NCI-H2107 treated with DMSO at 0.1 percent for 48 hours (cell line): ENCODE measurements around the gene AP5Z1.

Experiments
- DNase-seq: peaks from one replicate; lab custom pipeline; 2025; ENCODE audit not compliant: unreplicated experiment; lab: John Stamatoyannopoulos, UW

Gene AP5Z1

GRCh38 chr7:4775250-4775847 is at the start of gene AP5Z1:
Gene AP5Z1, plus strand, starts transcription at chr7:4775623. Its CDS starts 93 bp downstream, at chr7:4775716.
- peak; percentile 70 for DNase-seq

DNA sequence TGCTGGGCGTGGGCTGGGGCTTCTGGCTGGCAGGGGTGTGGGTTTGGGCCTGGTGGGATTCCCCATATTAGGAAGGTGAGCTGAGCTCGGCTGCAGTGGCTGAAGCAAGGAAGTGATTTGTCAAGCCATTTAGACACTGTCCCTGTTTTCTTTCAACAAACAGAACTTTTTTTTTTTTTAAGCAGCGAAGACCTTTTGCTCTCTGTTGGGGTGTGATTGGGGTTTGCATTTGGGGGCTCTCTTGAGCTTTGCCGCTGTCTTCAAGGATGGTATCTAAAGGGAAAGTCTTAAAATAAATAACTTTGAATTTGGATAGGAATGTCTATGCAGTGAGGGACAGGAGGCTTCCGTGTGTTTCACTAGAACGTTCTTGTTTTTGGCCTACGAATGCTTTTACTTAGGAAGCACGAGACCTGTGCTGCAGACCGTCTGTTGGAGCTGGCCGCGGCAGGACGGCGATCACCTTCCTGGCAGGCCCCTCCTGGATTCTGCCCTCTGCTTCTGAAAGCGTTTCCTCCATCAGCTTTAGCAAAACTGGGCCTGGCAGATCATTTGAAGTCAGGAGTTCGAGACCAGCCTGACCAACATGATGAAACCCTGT is 49.5 kb upstream of the AP5Z1 start:
- no peak for DNase-seq

DNA sequence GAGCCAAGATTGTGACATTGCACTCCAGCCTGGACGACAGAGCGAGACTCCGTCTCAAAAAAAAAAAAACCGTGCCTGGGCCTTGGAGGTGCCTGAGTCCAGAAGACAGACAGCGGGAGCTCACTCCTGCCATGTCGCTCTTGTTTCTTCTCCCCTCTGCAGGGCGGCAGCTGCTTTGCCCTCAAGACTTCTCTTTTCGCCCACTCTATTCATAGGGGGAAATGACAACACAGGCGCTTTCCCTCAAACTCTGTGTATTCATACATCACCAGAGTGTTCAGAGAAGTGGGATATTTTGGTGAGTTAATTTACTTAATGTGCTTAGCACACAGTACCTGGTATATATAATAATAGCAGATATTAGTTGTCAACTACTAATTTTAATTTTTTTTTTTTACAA is 48.9 kb upstream of the AP5Z1 start:
- DNase-seq: no peak

GRCh38 chr7:4727914-4728705 is 47.3 kb upstream of the AP5Z1 start:
- no peak for DNase-seq

- no peak for DNase-seq
Observed at GRCh38 chr7:4729266-4729665, 46.2 kb upstream of the AP5Z1 start.

GRCh38 chr7:4730276-4730675 is 45.1 kb upstream of the AP5Z1 start:
- DNase-seq: no peak

- no peak for DNase-seq
Observed at GRCh38 chr7:4730971-4731370, 44.5 kb upstream of the AP5Z1 start.

DNA sequence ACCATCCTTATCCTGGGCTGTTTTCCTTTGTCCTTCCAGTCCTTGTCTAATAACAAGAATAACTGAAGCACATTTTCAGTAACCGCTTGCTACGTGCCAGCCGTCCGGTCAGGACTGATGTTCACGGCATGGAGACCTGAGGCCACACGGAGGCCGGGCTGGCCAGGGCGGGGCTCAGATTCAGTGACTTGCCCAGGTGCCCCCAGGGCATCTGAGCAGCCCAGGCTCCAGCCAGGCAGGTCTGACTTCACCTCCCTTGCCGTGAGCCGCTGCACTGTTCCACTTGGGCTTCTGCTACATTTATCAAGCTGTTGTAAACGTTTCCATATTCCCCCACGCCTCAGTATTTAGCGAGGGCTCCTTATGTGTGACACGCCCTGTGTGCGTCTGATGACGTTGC is 43.6 kb upstream of the AP5Z1 start:
- no peak for DNase-seq

DNA sequence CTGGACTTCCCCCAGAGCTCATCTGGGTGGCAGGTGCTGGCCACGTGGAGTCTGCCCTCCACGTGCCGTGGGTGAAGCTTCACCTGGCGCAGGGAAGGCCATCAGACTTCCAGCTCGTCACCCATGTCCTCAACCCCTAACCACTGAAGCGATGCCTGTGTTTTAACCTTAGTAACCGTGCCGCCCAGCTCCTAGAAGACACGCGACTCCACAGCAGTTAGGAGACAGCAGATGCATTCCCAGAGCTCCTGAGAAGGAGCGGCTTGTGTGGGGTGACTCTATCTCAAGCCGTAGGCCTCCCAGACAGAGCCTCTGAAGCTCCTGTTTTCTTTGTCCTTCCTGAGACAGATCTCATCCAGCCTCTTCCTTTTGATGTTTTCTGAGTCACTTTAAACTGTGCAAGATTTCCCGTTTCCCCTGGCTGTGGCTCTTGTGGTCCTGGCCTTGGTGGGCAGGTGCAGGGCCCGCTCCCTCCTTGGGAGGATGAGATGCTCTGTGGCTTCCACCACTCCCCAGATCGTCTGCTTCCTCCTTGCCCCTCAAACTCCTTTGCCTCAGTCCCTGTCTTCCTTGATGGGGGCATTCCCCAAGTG is 41.4 kb upstream of the AP5Z1 start:
- DNase-seq: no peak

DNA sequence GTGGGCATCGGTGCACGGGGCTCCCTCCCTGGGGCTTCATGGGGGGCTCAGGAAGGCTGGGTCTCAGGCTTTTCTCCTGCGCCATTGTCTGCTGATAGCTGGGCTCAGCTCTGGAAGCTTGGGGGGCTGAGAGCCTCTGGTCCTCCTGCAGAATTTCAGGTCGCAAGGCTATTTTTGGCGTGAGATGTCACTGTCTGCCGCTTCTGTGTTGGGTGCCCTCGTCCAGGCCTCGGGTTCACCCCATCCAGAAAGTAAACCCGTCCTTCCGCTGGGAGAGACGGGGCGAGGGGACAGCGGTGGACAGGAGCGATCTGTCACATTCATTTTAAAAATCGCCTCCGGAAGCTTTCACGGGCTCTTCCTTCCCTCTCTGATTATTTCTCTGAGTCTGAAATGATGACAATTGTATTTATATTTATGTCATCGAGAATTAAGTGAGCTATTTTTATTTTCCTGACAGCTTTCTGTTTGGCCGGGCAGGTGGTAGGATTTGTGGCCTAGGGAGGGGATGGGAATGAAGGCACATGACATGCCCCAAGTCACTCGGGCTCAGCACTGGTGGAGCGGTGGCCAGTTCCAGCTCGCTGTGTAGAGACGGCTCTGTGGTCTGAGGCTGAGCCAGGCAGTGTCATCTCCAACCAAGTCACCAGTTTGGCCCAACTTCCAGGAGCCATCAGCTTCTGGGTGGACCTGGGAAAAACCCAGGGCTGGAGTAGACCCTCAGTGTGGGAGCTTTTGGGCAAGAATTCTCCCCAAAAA is 40.7 kb upstream of the AP5Z1 start:
- DNase-seq: no peak

- DNase-seq: no peak
Observed at GRCh38 chr7:4737300-4737699, 38.1 kb upstream of the AP5Z1 start.

- no peak for DNase-seq
Observed at GRCh38 chr7:4738711-4739527, 36.5 kb upstream of the AP5Z1 start.

- DNase-seq: peak; percentile 47
Observed at GRCh38 chr7:4739528-4739992, 35.9 kb upstream of the AP5Z1 start.

DNA sequence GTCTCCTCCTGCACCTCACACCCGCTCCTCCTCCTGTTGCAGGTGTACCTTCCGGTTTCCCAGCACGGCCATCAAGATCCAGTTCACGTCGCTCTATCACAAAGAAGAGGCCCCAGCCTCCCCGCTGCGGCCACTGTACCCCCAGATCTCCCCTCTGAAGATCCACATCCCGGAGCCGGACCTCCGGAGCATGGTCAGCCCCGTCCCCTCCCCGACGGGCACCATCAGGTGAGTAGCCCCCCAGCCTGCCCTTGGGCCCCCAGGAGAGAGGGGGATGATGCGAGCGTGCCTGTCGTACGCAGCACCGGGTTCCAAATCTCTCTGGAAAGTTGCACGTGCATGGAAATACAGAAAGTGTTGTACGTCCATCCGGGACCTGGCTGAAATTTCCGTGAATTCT is 34.6 kb upstream of the AP5Z1 start:
- DNase-seq: no peak

DNA sequence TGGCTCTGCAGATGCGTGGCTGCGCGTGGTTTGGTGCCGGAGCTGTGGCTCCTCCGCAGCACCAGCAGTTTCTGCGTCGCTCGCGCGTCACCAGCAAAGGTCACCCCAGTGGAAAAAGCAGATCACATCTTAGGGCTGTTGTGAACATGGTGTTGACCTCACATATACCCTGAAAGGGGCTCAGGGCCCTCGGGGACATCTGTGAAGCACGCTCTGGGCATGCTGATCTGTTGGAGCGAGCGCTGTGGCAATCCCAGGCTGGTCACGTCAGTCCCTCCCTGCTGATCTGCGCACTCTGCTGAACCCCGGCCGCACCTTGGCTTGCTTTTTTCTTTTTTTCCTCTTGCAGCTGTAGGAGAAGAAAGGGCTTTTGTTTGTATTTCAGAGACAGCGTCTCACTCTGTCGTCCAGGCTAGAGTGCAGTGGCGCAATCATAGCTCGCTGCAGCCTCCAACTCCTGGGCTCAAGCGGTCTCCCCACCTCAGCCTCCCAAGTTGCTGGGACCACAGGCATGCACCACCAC is 33.3 kb upstream of the AP5Z1 start:
- DNase-seq: no peak

DNA sequence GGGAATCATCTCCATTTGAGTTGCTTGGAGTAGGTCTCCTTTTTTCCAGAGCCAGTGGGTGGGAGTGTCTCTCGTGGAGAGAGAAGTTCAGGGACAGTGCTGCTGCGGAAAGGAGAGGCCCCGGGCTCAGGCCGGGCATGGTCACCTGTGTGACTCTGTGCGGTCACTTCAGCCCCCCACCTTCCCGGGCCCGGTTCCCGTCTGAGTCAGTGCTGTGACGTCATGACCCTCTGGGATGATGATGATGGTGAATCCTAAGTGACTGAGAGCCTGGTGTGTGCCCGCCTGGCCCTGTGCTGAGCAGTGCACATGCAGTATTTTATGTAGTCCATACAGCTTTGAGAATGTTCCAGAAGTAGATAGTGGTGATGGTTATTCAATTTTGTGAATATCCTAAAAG is 32.6 kb upstream of the AP5Z1 start:
- DNase-seq: no peak

DNA sequence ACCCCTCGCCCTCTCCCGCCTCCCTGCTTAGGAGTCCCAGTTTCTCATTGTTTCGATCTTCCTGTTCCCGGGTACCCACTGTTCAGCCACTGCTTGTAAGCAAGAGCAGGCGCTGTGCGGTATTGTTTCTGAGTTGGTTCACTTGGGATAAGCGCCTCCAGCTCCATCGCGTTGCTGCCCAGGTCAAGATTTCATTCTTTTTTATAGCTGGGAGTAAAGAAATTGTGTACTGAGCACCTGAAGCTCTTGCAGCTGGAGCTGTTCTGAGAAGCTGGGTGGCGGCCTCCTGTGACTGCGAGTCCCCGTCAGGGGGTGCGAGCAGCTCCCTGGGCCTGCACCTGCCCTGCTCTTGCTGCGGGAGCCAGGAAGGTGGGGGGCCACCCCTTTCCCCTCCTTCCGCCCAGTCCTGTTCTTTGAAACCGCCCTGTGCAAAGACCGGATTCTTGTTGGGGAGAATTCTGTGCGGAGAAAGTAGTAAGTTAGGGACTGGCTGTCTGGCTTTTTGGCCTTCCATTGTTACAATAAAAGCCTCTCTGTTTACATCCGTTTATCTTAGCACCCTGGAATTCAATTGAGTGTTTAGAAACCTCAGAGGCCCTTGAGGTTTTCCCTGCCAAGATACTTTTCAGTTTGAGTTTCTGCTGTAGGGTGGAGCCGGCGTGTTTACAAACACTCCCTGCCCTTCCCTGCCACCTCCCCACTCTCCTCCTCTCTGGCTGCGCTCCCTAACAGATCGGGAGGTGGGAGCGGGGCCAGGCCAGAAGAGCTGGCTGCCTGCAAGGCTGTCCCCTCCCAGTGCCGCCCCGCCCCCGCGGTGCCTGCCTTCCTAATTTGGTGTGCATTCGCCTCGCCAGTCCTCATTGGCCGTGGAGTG is 30.8 kb upstream of the AP5Z1 start:
- DNase-seq: peak; percentile 94

- no peak for DNase-seq
Observed at GRCh38 chr7:4745265-4745919, 30.0 kb upstream of the AP5Z1 start.
